ENCODE data around the gene CSMD2.

DNA sequence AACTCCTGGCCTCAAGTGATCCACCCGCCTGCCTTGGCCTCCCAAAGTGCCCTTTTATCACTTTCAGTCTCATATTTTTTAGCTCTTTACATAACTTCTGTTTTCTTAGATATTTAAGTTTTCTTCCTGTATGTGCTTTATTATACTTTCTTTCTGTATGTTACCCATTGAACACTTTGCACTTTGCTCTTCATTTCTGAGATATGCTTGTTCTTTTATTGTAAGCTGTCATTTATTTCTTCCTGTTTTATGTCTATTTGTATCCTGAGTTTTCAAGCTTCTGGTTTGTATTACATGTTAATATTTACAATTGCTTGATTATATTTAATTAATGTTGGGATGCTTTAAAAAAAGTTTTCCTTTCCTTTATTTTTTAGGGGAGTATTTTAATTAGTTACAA, 656.9 kb downstream of the CSMD2 start:
- TF ChIP-seq, protein P1, sequence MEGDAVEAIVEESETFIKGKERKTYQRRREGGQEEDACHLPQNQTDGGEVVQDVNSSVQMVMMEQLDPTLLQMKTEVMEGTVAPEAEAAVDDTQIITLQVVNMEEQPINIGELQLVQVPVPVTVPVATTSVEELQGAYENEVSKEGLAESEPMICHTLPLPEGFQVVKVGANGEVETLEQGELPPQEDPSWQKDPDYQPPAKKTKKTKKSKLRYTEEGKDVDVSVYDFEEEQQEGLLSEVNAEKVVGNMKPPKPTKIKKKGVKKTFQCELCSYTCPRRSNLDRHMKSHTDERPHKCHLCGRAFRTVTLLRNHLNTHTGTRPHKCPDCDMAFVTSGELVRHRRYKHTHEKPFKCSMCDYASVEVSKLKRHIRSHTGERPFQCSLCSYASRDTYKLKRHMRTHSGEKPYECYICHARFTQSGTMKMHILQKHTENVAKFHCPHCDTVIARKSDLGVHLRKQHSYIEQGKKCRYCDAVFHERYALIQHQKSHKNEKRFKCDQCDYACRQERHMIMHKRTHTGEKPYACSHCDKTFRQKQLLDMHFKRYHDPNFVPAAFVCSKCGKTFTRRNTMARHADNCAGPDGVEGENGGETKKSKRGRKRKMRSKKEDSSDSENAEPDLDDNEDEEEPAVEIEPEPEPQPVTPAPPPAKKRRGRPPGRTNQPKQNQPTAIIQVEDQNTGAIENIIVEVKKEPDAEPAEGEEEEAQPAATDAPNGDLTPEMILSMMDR (IDR thresholded peaks at IDR 0.05) = no peak
- TF ChIP-seq POLR2A (IDR thresholded peaks at IDR 0.05) (no peak), POLR2AphosphoS5 (IDR thresholded peaks at IDR 0.05) (no peak)

Measured in upper lobe of left lung (tissue), 4 donors.